Measurements from ENCODE around the gene SLMAP. TPM values are rescaled to one million over a fixed set of nuclear protein-coding genes. Genes with fewer than 3 reads are reported as not detected.

Gene SLMAP
- total RNA-seq, 1 donor from 2014 or later: 71.4 TPM

DNA sequence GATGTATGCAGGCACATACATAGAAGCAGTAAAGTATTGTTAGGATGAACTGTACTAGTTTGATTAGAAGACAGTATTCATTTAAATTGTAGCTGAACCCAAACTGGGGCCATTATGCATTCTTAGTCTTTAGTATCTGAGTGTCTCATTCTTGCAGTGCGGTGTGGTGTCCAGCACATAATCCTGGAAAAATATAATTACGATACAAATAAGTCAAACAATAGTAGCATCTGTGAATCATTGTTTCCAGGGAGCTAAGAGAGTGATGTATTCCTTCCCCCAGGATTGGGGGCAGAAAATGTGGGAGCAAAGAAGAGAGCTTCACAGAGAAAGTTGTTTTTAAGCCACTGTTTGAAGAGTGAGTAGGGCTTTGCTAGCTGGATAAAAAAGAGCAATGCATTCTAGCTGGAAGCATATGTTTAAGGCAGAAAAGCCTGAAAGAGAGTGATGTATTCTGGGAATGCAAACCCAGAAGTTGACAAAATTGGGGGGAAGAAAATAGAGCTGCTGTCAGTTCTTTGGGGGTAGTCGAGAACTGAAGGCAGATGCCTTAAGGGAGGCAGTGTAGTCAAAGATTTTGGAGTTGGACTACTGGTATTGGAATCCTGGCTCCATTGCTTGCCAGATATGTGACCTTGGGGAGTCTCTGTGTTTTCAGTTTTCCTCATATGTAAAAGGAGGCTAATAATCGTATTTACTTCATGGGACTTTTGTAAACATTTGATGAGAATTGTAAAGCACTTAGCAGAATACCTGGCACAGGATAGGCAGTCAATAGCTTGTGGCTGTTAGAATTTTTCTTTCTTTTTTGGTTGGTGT is 14.1 kb downstream of the SLMAP start:
- H3K4me1 Mint-ChIP-seq (ENCODE audit: low read depth, unreplicated experiment): peaks cover 11% of the 10 kb centered on the region
- no peaks in the 10 kb centered on the region for H3K36me3 ChIP-seq (ENCODE audit: insufficient read depth, low read length)
- H3K4me2 ChIP-seq (ENCODE audit: low read length): no peak overlapping the region
- DNase-seq (ENCODE audit: low read depth) (no peak), FAIRE-seq (no peak)
- H3K27me3 ChIP-seq (ENCODE audit: insufficient read depth, low read length): no peaks in the 10 kb centered on the region
- H3K36me3 Mint-ChIP-seq (ENCODE audit: low read depth, unreplicated experiment): peaks cover under 1% of the 10 kb centered on the region
- no peaks in the 10 kb centered on the region for H3K27me3 Mint-ChIP-seq (ENCODE audit: low read depth, unreplicated experiment)
- H3K79me2 ChIP-seq (ENCODE audit: insufficient read depth, low read length): peaks cover 90% of the 10 kb centered on the region
- no peak overlapping the region for H3K27ac ChIP-seq (ENCODE audit: low read depth, low read length)
- H3K4me3 ChIP-seq (ENCODE audit: insufficient read depth, low read depth, low read length): no peak overlapping the region
- H3K9me3 Mint-ChIP-seq (ENCODE audit: unreplicated experiment): peaks cover 3% of the 10 kb centered on the region
- H3K27ac Mint-ChIP-seq (ENCODE audit: unreplicated experiment): no peak overlapping the region
- H3K9ac ChIP-seq (ENCODE audit: low read length): no peak overlapping the region
- H4K20me1 ChIP-seq (ENCODE audit: insufficient read depth, low read length): peaks cover 64% of the 10 kb centered on the region
- no peaks in the 10 kb centered on the region for H3K9me3 ChIP-seq (ENCODE audit: insufficient read depth, low read depth, low read length)
- H3K4me1 ChIP-seq (ENCODE audit: insufficient read depth, low read length): no peaks in the 10 kb centered on the region
- no peak for TF ChIP-seq EZH2 (IDR thresholded peaks at IDR 0.05; ENCODE audit: insufficient read depth, low read length)
- no peak for TF ChIP-seq CTCF (IDR thresholded peaks at IDR 0.05; ENCODE audit: insufficient read depth, low read depth, low read length)
- H3K4me3 Mint-ChIP-seq (ENCODE audit: unreplicated experiment): peak overlapping the region; percentile 23
- no peak overlapping the region for H2AFZ ChIP-seq (ENCODE audit: low read depth, low read length)

DNA sequence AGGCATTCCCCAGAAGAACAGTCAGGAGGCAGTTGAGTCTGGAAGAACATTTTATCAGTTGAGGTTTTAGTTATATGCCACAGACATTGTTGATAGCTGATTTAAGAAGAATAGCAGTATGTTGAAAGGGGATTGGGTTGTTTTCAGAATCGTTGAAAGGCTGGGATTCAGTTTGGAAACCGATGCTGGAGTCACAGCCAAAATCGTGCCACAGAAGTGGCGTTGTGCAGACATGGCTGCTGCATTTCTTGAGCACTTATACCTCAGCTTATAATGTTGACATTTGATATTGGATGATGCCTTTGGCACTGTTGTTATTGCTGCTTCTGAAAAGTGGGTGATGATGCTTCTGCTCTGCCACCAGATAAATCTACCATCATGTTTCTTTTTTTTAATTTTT is 16.1 kb downstream of the SLMAP start:
- no peak overlapping the region for H3K4me3 ChIP-seq (ENCODE audit: insufficient read depth, low read depth, low read length)
- FAIRE-seq (no peak), DNase-seq (ENCODE audit: low read depth) (no peak)
- Mint-ChIP-seq H3K27ac (ENCODE audit: unreplicated experiment) (no peak overlapping the region), H3K9me3 (ENCODE audit: unreplicated experiment) (peaks cover 3% of the 10 kb centered on the region), H3K27me3 (ENCODE audit: low read depth, unreplicated experiment) (no peaks in the 10 kb centered on the region), H3K36me3 (ENCODE audit: low read depth, unreplicated experiment) (no peaks in the 10 kb centered on the region), H3K4me3 (ENCODE audit: unreplicated experiment) (no peak overlapping the region), H3K4me1 (ENCODE audit: low read depth, unreplicated experiment) (peaks cover 11% of the 10 kb centered on the region)
- H3K9ac ChIP-seq (ENCODE audit: low read length): no peak overlapping the region
- H3K27ac ChIP-seq (ENCODE audit: low read depth, low read length): no peak overlapping the region
- H3K27me3 ChIP-seq (ENCODE audit: insufficient read depth, low read length): no peaks in the 10 kb centered on the region
- peaks cover 68% of the 10 kb centered on the region for H4K20me1 ChIP-seq (ENCODE audit: insufficient read depth, low read length)
- H3K4me2 ChIP-seq (ENCODE audit: low read length): no peak overlapping the region
- no peak overlapping the region for H2AFZ ChIP-seq (ENCODE audit: low read depth, low read length)
- H3K4me1 ChIP-seq (ENCODE audit: insufficient read depth, low read length): no peaks in the 10 kb centered on the region
- H3K79me2 ChIP-seq (ENCODE audit: insufficient read depth, low read length): peaks cover 83% of the 10 kb centered on the region
- no peaks in the 10 kb centered on the region for H3K36me3 ChIP-seq (ENCODE audit: insufficient read depth, low read length)
- H3K9me3 ChIP-seq (ENCODE audit: insufficient read depth, low read depth, low read length): no peaks in the 10 kb centered on the region
- TF ChIP-seq CTCF (IDR thresholded peaks at IDR 0.05; ENCODE audit: insufficient read depth, low read depth, low read length): no peak
- no peak for TF ChIP-seq EZH2 (IDR thresholded peaks at IDR 0.05; ENCODE audit: insufficient read depth, low read length)

GRCh38 chr3:57777774-57778173 is 21.7 kb downstream of the SLMAP start:
- no peak for TF ChIP-seq CTCF (IDR thresholded peaks at IDR 0.05; ENCODE audit: insufficient read depth, low read depth, low read length)
- no peak for TF ChIP-seq EZH2 (IDR thresholded peaks at IDR 0.05; ENCODE audit: insufficient read depth, low read length)
- no peak overlapping the region for H2AFZ ChIP-seq (ENCODE audit: low read depth, low read length)
- no peaks in the 10 kb centered on the region for H3K27me3 ChIP-seq (ENCODE audit: insufficient read depth, low read length)
- DNase-seq (ENCODE audit: low read depth) (no peak), FAIRE-seq (no peak)
- no peak overlapping the region for H3K4me3 Mint-ChIP-seq (ENCODE audit: unreplicated experiment)
- H3K27ac ChIP-seq (ENCODE audit: low read depth, low read length): no peak overlapping the region
- peaks cover 50% of the 10 kb centered on the region for H4K20me1 ChIP-seq (ENCODE audit: insufficient read depth, low read length)
- no peak overlapping the region for H3K9ac ChIP-seq (ENCODE audit: low read length)
- no peaks in the 10 kb centered on the region for H3K4me1 ChIP-seq (ENCODE audit: insufficient read depth, low read length)
- no peak overlapping the region for H3K27ac Mint-ChIP-seq (ENCODE audit: unreplicated experiment)
- H3K4me2 ChIP-seq (ENCODE audit: low read length): no peak overlapping the region
- no peaks in the 10 kb centered on the region for H3K36me3 Mint-ChIP-seq (ENCODE audit: low read depth, unreplicated experiment)
- no peaks in the 10 kb centered on the region for H3K9me3 Mint-ChIP-seq (ENCODE audit: unreplicated experiment)
- peaks cover 3% of the 10 kb centered on the region for H3K4me1 Mint-ChIP-seq (ENCODE audit: low read depth, unreplicated experiment)
- H3K79me2 ChIP-seq (ENCODE audit: insufficient read depth, low read length): peaks cover 81% of the 10 kb centered on the region
- no peaks in the 10 kb centered on the region for H3K36me3 ChIP-seq (ENCODE audit: insufficient read depth, low read length)
- H3K4me3 ChIP-seq (ENCODE audit: insufficient read depth, low read depth, low read length): no peak overlapping the region
- H3K9me3 ChIP-seq (ENCODE audit: insufficient read depth, low read depth, low read length): no peaks in the 10 kb centered on the region
- H3K27me3 Mint-ChIP-seq (ENCODE audit: low read depth, unreplicated experiment): no peaks in the 10 kb centered on the region
